Panc1 (cell line): ENCODE measurements around the gene HESX1. TPM values are rescaled to one million over a fixed set of nuclear protein-coding genes. Genes with fewer than 3 reads are reported as not detected.

ENCODE experiments used
- ATAC-seq: fragments of 200-7000 bp; cut with Tn5 transposase; 2 replicates; pipeline ENCODE4 v1.9.1; 2020; ENCODE audit warnings: mild to moderate bottlenecking, moderate library complexity
- BruUV-seq: library from RNA; stranded (reverse); fragments of 400-500 nt; replicated peaks from 2 replicates; lab custom pipeline; 2021; lab: Mats Ljungman, UMichigan
- CTCF ChIA-PET: fragments of 300-600 bp; sonication (Branson Sonifier 250); formaldehyde crosslinking; loops from one replicate; lab custom pipeline; 2022; ENCODE audit warnings: antibody characterized with exemption; lab: Charles Lee
- POLR2A ChIA-PET: fragments of 300-600 bp; sonication (Branson Sonifier 250); formaldehyde crosslinking; loops from one replicate; lab custom pipeline; 2022; ENCODE audit warnings: antibody characterized with exemption; lab: Charles Lee
- DNase-seq: peaks from one replicate; pipeline ENCODE4 v3.0.0-alpha.2; 2010; ENCODE audit warnings: low read depth, low spot score
- H3K27ac ChIP-seq: 2 replicates; pipeline ENCODE4 v1.5.1; 2011; ENCODE audit warnings: mild to moderate bottlenecking, low read length, inconsistent platforms
- H3K27me3 ChIP-seq: fragments of 200-500 bp; sonication (Bioruptor generic); 2 replicates; pipeline ENCODE4 v1.6.0; 2014; ENCODE audit warnings: low read length, inconsistent platforms; ENCODE audit not compliant: control insufficient read depth, insufficient read depth
- H3K36me3 ChIP-seq: fragments of 200-500 bp; sonication (Bioruptor generic); 2 replicates; pipeline ENCODE4 v1.5.1; 2014; ENCODE audit warnings: inconsistent platforms, mild to moderate bottlenecking, low read length, moderate library complexity; ENCODE audit not compliant: control insufficient read depth, insufficient read depth
- H3K4me1 ChIP-seq: 2 replicates; pipeline ENCODE4 v1.5.1; 2011; ENCODE audit warnings: inconsistent platforms, mild to moderate bottlenecking, low read length, moderate library complexity; ENCODE audit not compliant: control insufficient read depth, insufficient read depth
- H3K4me3 ChIP-seq, 2 experiments: 2 replicates each; pipeline ENCODE4 v1.5.1; 2011 to 2012; ENCODE audit warnings: low read depth in 2 of 2, low read length in 2 of 2, mild to moderate bottlenecking in 2 of 2, inconsistent platforms in 1 of 2, moderate library complexity in 1 of 2
- H3K9me3 ChIP-seq: fragments of 200-500 bp; sonication (Bioruptor generic); 2 replicates; pipeline ENCODE4 v1.5.1; 2014; ENCODE audit warnings: low read depth, mild to moderate bottlenecking, inconsistent platforms, low read length, moderate library complexity; ENCODE audit not compliant: control insufficient read depth, insufficient read depth
- POLR2AphosphoS5 ChIP-seq: IDR thresholded peaks from 2 replicates; pipeline ENCODE4 v1.6.1; 2012; ENCODE audit warnings: mild to moderate bottlenecking, low read depth, low read length, moderate library complexity
- SIN3A ChIP-seq: IDR thresholded peaks from 2 replicates; pipeline ENCODE4 v1.6.1; 2012; ENCODE audit warnings: low read depth, mild to moderate bottlenecking, low read length, moderate library complexity, borderline replicate concordance; ENCODE audit not compliant: insufficient read depth
- TCF7L2 ChIP-seq: IDR thresholded peaks from 2 replicates; pipeline ENCODE4 v1.6.1; 2011; ENCODE audit warnings: mild to moderate bottlenecking, low read depth, low read length, inconsistent platforms
- in situ Hi-C: cut with HindIII; loops from 2 replicates; pipeline ENCODE4 v1.10.0; 2016; ENCODE audit warnings: low sequenced_read_pairs, low pct_unique_long_range_greater_than_20kb
- intact Hi-C: fragments of 100-400 bp; cut with micrococcal nuclease; formaldehyde crosslinking; loops from one replicate; pipeline ENCODE4 v1.10.0; 2022; ENCODE audit not compliant: unreplicated experiment
- total RNA-seq: library from RNA; stranded (reverse); gene quantifications from one replicate; pipeline ENCODE4 v1.2.1, GENCODE V29; 2021; ENCODE audit not compliant: unreplicated experiment
- TF ChIP-seq, protein P1 (sequence below), 2 experiments: IDR thresholded peaks; 2 replicates each; pipeline ENCODE4 v1.6.1; 2011 to 2012; ENCODE audit warnings: low read depth in 2 of 2, control low read depth in 1 of 2, low read length in 1 of 2, mild to moderate bottlenecking in 1 of 2, moderate library complexity in 1 of 2; ENCODE audit not compliant: insufficient read depth in 1 of 2
- TF ChIP-seq, protein P2 (sequence below): fragments of 450-650 bp; IDR thresholded peaks from 2 replicates; pipeline ENCODE4 v1.5.1; 2017; ENCODE audit warnings: mild to moderate bottlenecking

HESX1 gene
- total RNA-seq, 1 experiment from 2014 or later = 1.1 TPM

DNA sequence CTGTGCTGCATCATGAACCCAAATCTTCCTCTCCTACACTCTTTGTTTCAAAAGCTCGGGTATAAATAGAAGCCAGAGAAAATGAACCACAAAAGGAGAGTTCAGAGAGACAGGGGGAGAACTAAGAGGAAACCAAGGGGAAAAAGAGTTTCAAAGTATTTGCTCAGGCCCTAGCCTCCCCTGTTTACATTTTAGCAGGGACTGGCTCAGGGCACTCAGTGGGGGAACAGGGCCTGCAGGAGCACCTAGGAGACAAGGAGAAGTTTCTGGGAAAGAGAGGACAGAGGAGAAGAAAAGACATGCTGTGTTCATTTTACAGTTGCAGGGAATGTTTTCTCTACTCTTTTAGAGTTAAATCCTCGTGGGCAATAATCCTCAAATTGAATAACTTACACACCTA, 26.1 kb downstream of the HESX1 start:
- ChIA-PET POLR2A (no interaction called here), CTCF (interaction anchor here (1.2 kb wide), 1 partner anchor 48 kb away, joined by 3 read pairs; no protein-coding TSS in a partner anchor)
- no peak for ATAC-seq
- 0 out of 2 replicates have a peak, but pooled peaks cover 2% of the 10 kb centered on the region for H3K4me1 ChIP-seq
- intact Hi-C loops (loop anchor here (5.0 kb wide), 1 partner anchor 71 kb away; no protein-coding TSS in a partner anchor), in situ Hi-C loops (no loop called here)
- no peaks in the 10 kb centered on the region; the same call in 1 of the 2 replicates for H3K27me3 ChIP-seq
- no peak for DNase-seq
- no TSS peak for BruUV-seq
- TF ChIP-seq SIN3A (no peak), TCF7L2 (no peak), POLR2AphosphoS5 (no peak)
- TF ChIP-seq, protein P1, sequence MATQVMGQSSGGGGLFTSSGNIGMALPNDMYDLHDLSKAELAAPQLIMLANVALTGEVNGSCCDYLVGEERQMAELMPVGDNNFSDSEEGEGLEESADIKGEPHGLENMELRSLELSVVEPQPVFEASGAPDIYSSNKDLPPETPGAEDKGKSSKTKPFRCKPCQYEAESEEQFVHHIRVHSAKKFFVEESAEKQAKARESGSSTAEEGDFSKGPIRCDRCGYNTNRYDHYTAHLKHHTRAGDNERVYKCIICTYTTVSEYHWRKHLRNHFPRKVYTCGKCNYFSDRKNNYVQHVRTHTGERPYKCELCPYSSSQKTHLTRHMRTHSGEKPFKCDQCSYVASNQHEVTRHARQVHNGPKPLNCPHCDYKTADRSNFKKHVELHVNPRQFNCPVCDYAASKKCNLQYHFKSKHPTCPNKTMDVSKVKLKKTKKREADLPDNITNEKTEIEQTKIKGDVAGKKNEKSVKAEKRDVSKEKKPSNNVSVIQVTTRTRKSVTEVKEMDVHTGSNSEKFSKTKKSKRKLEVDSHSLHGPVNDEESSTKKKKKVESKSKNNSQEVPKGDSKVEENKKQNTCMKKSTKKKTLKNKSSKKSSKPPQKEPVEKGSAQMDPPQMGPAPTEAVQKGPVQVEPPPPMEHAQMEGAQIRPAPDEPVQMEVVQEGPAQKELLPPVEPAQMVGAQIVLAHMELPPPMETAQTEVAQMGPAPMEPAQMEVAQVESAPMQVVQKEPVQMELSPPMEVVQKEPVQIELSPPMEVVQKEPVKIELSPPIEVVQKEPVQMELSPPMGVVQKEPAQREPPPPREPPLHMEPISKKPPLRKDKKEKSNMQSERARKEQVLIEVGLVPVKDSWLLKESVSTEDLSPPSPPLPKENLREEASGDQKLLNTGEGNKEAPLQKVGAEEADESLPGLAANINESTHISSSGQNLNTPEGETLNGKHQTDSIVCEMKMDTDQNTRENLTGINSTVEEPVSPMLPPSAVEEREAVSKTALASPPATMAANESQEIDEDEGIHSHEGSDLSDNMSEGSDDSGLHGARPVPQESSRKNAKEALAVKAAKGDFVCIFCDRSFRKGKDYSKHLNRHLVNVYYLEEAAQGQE (IDR thresholded peaks at IDR 0.05; ENCODE audit: insufficient read depth in 1 of 2, low read depth in 2 of 2, low read length in 1 of 2) = no peak
- TF ChIP-seq, protein P2, sequence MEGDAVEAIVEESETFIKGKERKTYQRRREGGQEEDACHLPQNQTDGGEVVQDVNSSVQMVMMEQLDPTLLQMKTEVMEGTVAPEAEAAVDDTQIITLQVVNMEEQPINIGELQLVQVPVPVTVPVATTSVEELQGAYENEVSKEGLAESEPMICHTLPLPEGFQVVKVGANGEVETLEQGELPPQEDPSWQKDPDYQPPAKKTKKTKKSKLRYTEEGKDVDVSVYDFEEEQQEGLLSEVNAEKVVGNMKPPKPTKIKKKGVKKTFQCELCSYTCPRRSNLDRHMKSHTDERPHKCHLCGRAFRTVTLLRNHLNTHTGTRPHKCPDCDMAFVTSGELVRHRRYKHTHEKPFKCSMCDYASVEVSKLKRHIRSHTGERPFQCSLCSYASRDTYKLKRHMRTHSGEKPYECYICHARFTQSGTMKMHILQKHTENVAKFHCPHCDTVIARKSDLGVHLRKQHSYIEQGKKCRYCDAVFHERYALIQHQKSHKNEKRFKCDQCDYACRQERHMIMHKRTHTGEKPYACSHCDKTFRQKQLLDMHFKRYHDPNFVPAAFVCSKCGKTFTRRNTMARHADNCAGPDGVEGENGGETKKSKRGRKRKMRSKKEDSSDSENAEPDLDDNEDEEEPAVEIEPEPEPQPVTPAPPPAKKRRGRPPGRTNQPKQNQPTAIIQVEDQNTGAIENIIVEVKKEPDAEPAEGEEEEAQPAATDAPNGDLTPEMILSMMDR = no peak
- no peaks in the 10 kb centered on the region for H3K9me3 ChIP-seq
- no peak overlapping the region for H3K4me3 ChIP-seq
- no peak overlapping the region for H3K27ac ChIP-seq
- no peaks in the 10 kb centered on the region for H3K36me3 ChIP-seq

DNA sequence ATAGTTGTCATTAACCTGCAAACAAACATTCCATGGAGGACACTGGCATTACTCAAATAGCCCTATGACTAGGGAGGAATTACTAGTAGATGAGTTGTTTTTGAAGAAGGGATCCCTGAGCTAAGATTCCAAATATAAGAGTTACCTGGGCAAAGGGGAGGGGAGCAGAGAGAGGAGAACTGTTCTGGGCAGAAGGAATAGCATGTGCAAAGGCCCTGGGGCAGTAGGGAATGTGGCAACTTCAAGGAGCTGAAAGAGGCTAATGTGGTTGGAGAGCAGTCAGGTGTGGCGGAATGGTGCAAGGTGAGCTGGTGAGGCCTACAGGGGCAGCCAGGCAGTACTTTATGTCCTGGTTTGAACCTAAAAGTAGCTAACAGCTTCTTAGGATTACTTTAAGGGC, 28.8 kb downstream of the HESX1 start:
- ChIA-PET POLR2A (interaction anchor here (0.5 kb wide), 1 partner anchor 26 kb away, joined by 4 read pairs; no protein-coding TSS in a partner anchor), CTCF (interaction anchor here (0.6 to 1.2 kb wide), 2 partner anchors 63 to 83 kb away, joined by 7 read pairs; no protein-coding TSS in a partner anchor)
- Histone ChIP-seq H3K27me3 (no peaks in the 10 kb centered on the region), H3K36me3 (no peaks in the 10 kb centered on the region), H3K9me3 (no peaks in the 10 kb centered on the region), H3K4me1 (0 out of 2 replicates have a peak, but pooled peaks cover 2% of the 10 kb centered on the region), H3K27ac (no peak overlapping the region), H3K4me3 (no peak overlapping the region)
- no peak for TF ChIP-seq SIN3A
- TF ChIP-seq, protein P1 (IDR thresholded peaks at IDR 0.05; ENCODE audit: insufficient read depth in 1 of 2, low read depth in 2 of 2, low read length in 1 of 2) = no peak
- TF ChIP-seq, protein P2 = no peak
- TF ChIP-seq TCF7L2 = no peak
- TF ChIP-seq POLR2AphosphoS5 = no peak
- BruUV-seq = no TSS peak
- DNase-seq = no peak
- in situ Hi-C loops = no loop called here
- intact Hi-C loops = loop anchor here (5.0 kb wide), 1 partner anchor 69 kb away; no protein-coding TSS in a partner anchor
- no peak for ATAC-seq
